ENCODE measurements around the gene MYO5B. TPM values are rescaled to one million over a fixed set of nuclear protein-coding genes. Genes with fewer than 3 reads are reported as not detected.

The MYO5B gene
- total RNA-seq, 1 experiment from 2014 or later, result 0.97 TPM

GRCh38 chr18:49949951-49950395 lies 245.0 kb downstream of the MYO5B start:
- Histone ChIP-seq H3K4me2 (ENCODE audit: low read depth, low read length, poor library complexity, severe bottlenecking) (no peak overlapping the region), H2AFZ (ENCODE audit: low read length) (no peak overlapping the region), H3K27ac (ENCODE audit: low read length) (no peak overlapping the region), H4K20me1 (ENCODE audit: insufficient read depth, low read depth, low read length) (no peaks in the 10 kb centered on the region), H3K4me3 (ENCODE audit: low read length) (no peak overlapping the region), H3K9me3 (ENCODE audit: low read length) (no peaks in the 10 kb centered on the region), H3K27me3 (ENCODE audit: low read length) (no peaks in the 10 kb centered on the region), H3K79me2 (ENCODE audit: low read length) (no peaks in the 10 kb centered on the region), H3K36me3 (ENCODE audit: insufficient read depth, low read length) (no peaks in the 10 kb centered on the region), H3K9me2 (replicated peaks; ENCODE audit: insufficient read depth, low read length) (no peaks in the 10 kb centered on the region), H3K9ac (ENCODE audit: low read length) (no peak overlapping the region), H3K4me1 (ENCODE audit: low read length) (no peaks in the 10 kb centered on the region)
- no peak for DNase-seq

- H3K9me2 ChIP-seq (replicated peaks; ENCODE audit: insufficient read depth, low read length), result no peaks in the 10 kb centered on the region
- no peak overlapping the region for H3K4me2 ChIP-seq (ENCODE audit: low read depth, low read length, poor library complexity, severe bottlenecking)
- no peak overlapping the region for H3K9ac ChIP-seq (ENCODE audit: low read length)
- no peak for DNase-seq
- no peaks in the 10 kb centered on the region for H3K9me3 ChIP-seq (ENCODE audit: low read length)
- H3K27ac ChIP-seq (ENCODE audit: low read length), result no peak overlapping the region
- H3K27me3 ChIP-seq (ENCODE audit: low read length), result no peaks in the 10 kb centered on the region
- no peak overlapping the region for H3K4me3 ChIP-seq (ENCODE audit: low read length)
- H3K36me3 ChIP-seq (ENCODE audit: insufficient read depth, low read length), result no peaks in the 10 kb centered on the region
- H4K20me1 ChIP-seq (ENCODE audit: insufficient read depth, low read depth, low read length), result no peaks in the 10 kb centered on the region
- H3K4me1 ChIP-seq (ENCODE audit: low read length), result no peaks in the 10 kb centered on the region
- H2AFZ ChIP-seq (ENCODE audit: low read length), result no peak overlapping the region
- H3K79me2 ChIP-seq (ENCODE audit: low read length), result no peaks in the 10 kb centered on the region
Measured at GRCh38 chr18:49948975-49949374, 246.0 kb downstream of the MYO5B start.

DNA sequence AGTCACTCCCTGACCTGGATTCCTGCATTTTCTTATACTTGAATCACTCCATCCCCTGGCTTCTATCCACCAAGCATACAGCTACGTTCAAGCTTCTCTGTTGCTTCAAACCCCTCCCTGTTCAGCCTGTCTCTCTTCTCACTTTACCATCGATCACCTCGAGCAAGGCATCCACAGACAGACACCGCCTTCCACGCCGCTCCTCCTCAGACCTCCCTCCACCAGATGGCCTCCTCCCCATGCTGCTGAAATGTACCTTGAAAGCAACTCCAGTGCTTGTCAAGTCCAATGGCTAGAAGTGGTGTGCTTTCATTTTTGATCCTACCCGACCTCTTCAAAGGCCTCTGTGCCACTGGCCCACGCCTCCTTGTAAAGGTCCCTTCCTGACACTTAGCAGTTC lies 250.3 kb downstream of the MYO5B start:
- no peaks in the 10 kb centered on the region for H3K9me2 ChIP-seq (replicated peaks; ENCODE audit: insufficient read depth, low read length)
- H3K79me2 ChIP-seq (ENCODE audit: low read length), result no peaks in the 10 kb centered on the region
- H4K20me1 ChIP-seq (ENCODE audit: insufficient read depth, low read depth, low read length), result no peaks in the 10 kb centered on the region
- no peaks in the 10 kb centered on the region for H3K27me3 ChIP-seq (ENCODE audit: low read length)
- no peaks in the 10 kb centered on the region for H3K9me3 ChIP-seq (ENCODE audit: low read length)
- H3K4me2 ChIP-seq (ENCODE audit: low read depth, low read length, poor library complexity, severe bottlenecking), result no peak overlapping the region
- no peak overlapping the region for H2AFZ ChIP-seq (ENCODE audit: low read length)
- no peaks in the 10 kb centered on the region for H3K36me3 ChIP-seq (ENCODE audit: insufficient read depth, low read length)
- DNase-seq, result no peak
- H3K4me3 ChIP-seq (ENCODE audit: low read length), result no peak overlapping the region
- no peak overlapping the region for H3K27ac ChIP-seq (ENCODE audit: low read length)
- H3K4me1 ChIP-seq (ENCODE audit: low read length), result no peaks in the 10 kb centered on the region
- H3K9ac ChIP-seq (ENCODE audit: low read length), result no peak overlapping the region

- Histone ChIP-seq H3K27ac (ENCODE audit: low read length) (no peak overlapping the region), H3K4me1 (ENCODE audit: low read length) (no peaks in the 10 kb centered on the region), H3K79me2 (ENCODE audit: low read length) (no peaks in the 10 kb centered on the region), H3K9me3 (ENCODE audit: low read length) (no peaks in the 10 kb centered on the region), H2AFZ (ENCODE audit: low read length) (no peak overlapping the region), H3K9ac (ENCODE audit: low read length) (no peak overlapping the region), H3K4me3 (ENCODE audit: low read length) (no peak overlapping the region), H3K36me3 (ENCODE audit: insufficient read depth, low read length) (no peaks in the 10 kb centered on the region), H3K9me2 (replicated peaks; ENCODE audit: insufficient read depth, low read length) (no peaks in the 10 kb centered on the region), H4K20me1 (ENCODE audit: insufficient read depth, low read depth, low read length) (no peaks in the 10 kb centered on the region), H3K4me2 (ENCODE audit: low read depth, low read length, poor library complexity, severe bottlenecking) (no peak overlapping the region), H3K27me3 (ENCODE audit: low read length) (no peaks in the 10 kb centered on the region)
- no peak for DNase-seq
Measured at GRCh38 chr18:49936821-49937220, 258.1 kb downstream of the MYO5B start.

GRCh38 chr18:49935215-49935614 lies 259.7 kb downstream of the MYO5B start:
- H3K4me3 ChIP-seq (ENCODE audit: low read length), result no peak overlapping the region

DNA sequence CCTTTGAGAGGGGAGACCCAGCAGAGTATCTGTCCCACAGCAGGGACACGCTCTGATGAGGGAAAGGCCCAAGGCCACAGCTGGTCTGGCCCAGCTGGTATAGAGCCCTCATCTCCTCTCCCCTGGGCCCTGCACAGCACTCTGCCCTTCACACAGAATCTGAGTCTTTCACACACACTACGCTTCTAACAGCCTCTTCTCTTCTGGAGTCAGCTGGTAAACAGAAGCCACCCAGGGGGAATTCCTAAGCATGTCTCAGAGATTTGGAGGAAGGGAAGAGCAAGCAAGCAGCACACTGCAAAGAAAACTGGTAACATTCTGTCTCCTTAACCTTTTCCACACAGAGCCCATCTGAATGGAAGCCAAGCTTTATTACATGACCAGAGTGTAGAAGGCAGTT lies 260.5 kb downstream of the MYO5B start:
- no peaks in the 10 kb centered on the region for H3K36me3 ChIP-seq (ENCODE audit: insufficient read depth, low read length)
- H3K4me2 ChIP-seq (ENCODE audit: low read depth, low read length, poor library complexity, severe bottlenecking), result no peak overlapping the region
- no peaks in the 10 kb centered on the region for H3K4me1 ChIP-seq (ENCODE audit: low read length)
- no peaks in the 10 kb centered on the region for H3K9me2 ChIP-seq (replicated peaks; ENCODE audit: insufficient read depth, low read length)
- H4K20me1 ChIP-seq (ENCODE audit: insufficient read depth, low read depth, low read length), result no peaks in the 10 kb centered on the region
- H3K9me3 ChIP-seq (ENCODE audit: low read length), result no peaks in the 10 kb centered on the region
- no peak overlapping the region for H2AFZ ChIP-seq (ENCODE audit: low read length)
- no peak for DNase-seq
- no peak overlapping the region for H3K9ac ChIP-seq (ENCODE audit: low read length)
- H3K4me3 ChIP-seq (ENCODE audit: low read length), result no peak overlapping the region
- H3K27me3 ChIP-seq (ENCODE audit: low read length), result no peaks in the 10 kb centered on the region
- H3K79me2 ChIP-seq (ENCODE audit: low read length), result no peaks in the 10 kb centered on the region
- no peak overlapping the region for H3K27ac ChIP-seq (ENCODE audit: low read length)

More at GRCh38 chr18:49935215-49935614, 259.7 kb downstream of the MYO5B start:
- Histone ChIP-seq H3K9me2 (replicated peaks; ENCODE audit: insufficient read depth, low read length) (no peaks in the 10 kb centered on the region), H3K36me3 (ENCODE audit: insufficient read depth, low read length) (no peaks in the 10 kb centered on the region), H2AFZ (ENCODE audit: low read length) (no peak overlapping the region), H3K4me1 (ENCODE audit: low read length) (no peaks in the 10 kb centered on the region), H3K27me3 (ENCODE audit: low read length) (no peaks in the 10 kb centered on the region), H3K4me2 (ENCODE audit: low read depth, low read length, poor library complexity, severe bottlenecking) (no peak overlapping the region), H3K79me2 (ENCODE audit: low read length) (no peaks in the 10 kb centered on the region), H4K20me1 (ENCODE audit: insufficient read depth, low read depth, low read length) (no peaks in the 10 kb centered on the region), H3K27ac (ENCODE audit: low read length) (no peak overlapping the region), H3K9me3 (ENCODE audit: low read length) (no peaks in the 10 kb centered on the region), H3K9ac (ENCODE audit: low read length) (no peak overlapping the region)
- no peak for DNase-seq

DNA sequence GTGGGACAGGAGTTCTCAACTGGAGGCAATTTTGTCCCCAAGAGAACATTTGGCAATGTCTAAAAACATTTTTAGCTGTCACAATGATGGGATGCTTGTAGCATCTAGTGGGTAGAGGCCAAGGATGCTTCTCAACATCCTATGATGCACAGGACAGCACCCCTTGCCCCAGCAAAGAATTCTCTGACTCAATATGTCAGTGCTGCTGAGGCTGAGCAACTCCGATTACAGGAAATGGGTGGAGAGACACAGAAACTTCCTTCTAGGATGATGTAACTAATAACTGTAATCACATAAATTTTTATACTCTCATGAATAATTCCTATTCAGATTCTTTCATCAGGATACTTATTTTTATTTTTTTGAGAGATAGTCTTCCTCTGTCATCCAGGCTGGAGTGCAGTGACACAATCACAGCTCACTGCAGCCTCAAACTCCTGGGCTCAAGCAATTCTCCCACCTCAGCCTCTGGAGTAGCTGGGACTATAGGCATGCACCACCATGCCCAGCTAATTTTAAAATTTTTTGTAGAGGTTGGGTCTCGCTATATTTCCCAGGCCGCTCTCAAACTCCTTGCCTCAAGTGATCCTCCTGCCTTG lies 261.3 kb downstream of the MYO5B start:
- Histone ChIP-seq H3K27ac (ENCODE audit: low read length) (no peak overlapping the region), H3K9me3 (ENCODE audit: low read length) (no peaks in the 10 kb centered on the region), H2AFZ (ENCODE audit: low read length) (no peak overlapping the region), H3K4me2 (ENCODE audit: low read depth, low read length, poor library complexity, severe bottlenecking) (no peak overlapping the region), H3K79me2 (ENCODE audit: low read length) (no peaks in the 10 kb centered on the region), H3K4me3 (ENCODE audit: low read length) (no peak overlapping the region), H3K27me3 (ENCODE audit: low read length) (no peaks in the 10 kb centered on the region), H3K9ac (ENCODE audit: low read length) (no peak overlapping the region), H4K20me1 (ENCODE audit: insufficient read depth, low read depth, low read length) (no peaks in the 10 kb centered on the region), H3K9me2 (replicated peaks; ENCODE audit: insufficient read depth, low read length) (no peaks in the 10 kb centered on the region), H3K4me1 (ENCODE audit: low read length) (no peaks in the 10 kb centered on the region), H3K36me3 (ENCODE audit: insufficient read depth, low read length) (no peaks in the 10 kb centered on the region)
- DNase-seq, result no peak

DNA sequence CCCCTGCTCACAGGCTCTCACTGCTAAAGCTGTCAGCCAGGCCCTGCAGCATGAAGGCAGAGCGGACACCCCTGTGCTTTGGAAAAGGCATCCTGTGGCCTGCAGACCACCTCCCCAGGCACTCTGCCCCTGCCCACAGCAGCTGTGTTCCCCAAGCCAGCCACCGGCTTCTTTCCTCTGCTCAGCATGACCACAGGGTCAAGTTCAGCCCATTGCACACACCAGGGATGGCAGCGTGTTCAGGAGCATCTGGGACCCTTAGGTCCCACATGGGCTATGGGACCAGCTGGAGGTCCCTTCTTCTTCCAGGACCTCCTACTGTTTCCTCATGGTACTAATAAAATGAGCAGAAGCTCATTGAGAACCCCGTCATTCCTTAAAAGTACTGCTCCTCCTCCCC lies 263.2 kb downstream of the MYO5B start:
- H3K4me1 ChIP-seq (ENCODE audit: low read length), result no peaks in the 10 kb centered on the region
- no peak overlapping the region for H3K4me3 ChIP-seq (ENCODE audit: low read length)
- no peak overlapping the region for H2AFZ ChIP-seq (ENCODE audit: low read length)
- H3K9me2 ChIP-seq (replicated peaks; ENCODE audit: insufficient read depth, low read length), result no peaks in the 10 kb centered on the region
- H3K9ac ChIP-seq (ENCODE audit: low read length), result no peak overlapping the region
- no peak for DNase-seq
- H3K4me2 ChIP-seq (ENCODE audit: low read depth, low read length, poor library complexity, severe bottlenecking), result no peak overlapping the region
- no peaks in the 10 kb centered on the region for H4K20me1 ChIP-seq (ENCODE audit: insufficient read depth, low read depth, low read length)
- H3K79me2 ChIP-seq (ENCODE audit: low read length), result no peaks in the 10 kb centered on the region
- H3K27ac ChIP-seq (ENCODE audit: low read length), result no peak overlapping the region
- H3K36me3 ChIP-seq (ENCODE audit: insufficient read depth, low read length), result no peaks in the 10 kb centered on the region
- H3K27me3 ChIP-seq (ENCODE audit: low read length), result no peaks in the 10 kb centered on the region
- no peaks in the 10 kb centered on the region for H3K9me3 ChIP-seq (ENCODE audit: low read length)

GRCh38 chr18:49931179-49931578 lies 263.8 kb downstream of the MYO5B start:
- Histone ChIP-seq H3K79me2 (ENCODE audit: low read length) (no peaks in the 10 kb centered on the region), H4K20me1 (ENCODE audit: insufficient read depth, low read depth, low read length) (no peaks in the 10 kb centered on the region), H3K9me2 (replicated peaks; ENCODE audit: insufficient read depth, low read length) (no peaks in the 10 kb centered on the region), H2AFZ (ENCODE audit: low read length) (no peak overlapping the region), H3K4me2 (ENCODE audit: low read depth, low read length, poor library complexity, severe bottlenecking) (no peak overlapping the region), H3K36me3 (ENCODE audit: insufficient read depth, low read length) (no peaks in the 10 kb centered on the region), H3K27ac (ENCODE audit: low read length) (no peak overlapping the region), H3K9ac (ENCODE audit: low read length) (no peak overlapping the region), H3K4me1 (ENCODE audit: low read length) (no peaks in the 10 kb centered on the region), H3K4me3 (ENCODE audit: low read length) (no peak overlapping the region), H3K9me3 (ENCODE audit: low read length) (no peaks in the 10 kb centered on the region), H3K27me3 (ENCODE audit: low read length) (no peaks in the 10 kb centered on the region)
- no peak for DNase-seq
